ENCODE data around the gene PDE4C.

The PDE4C gene

DNA sequence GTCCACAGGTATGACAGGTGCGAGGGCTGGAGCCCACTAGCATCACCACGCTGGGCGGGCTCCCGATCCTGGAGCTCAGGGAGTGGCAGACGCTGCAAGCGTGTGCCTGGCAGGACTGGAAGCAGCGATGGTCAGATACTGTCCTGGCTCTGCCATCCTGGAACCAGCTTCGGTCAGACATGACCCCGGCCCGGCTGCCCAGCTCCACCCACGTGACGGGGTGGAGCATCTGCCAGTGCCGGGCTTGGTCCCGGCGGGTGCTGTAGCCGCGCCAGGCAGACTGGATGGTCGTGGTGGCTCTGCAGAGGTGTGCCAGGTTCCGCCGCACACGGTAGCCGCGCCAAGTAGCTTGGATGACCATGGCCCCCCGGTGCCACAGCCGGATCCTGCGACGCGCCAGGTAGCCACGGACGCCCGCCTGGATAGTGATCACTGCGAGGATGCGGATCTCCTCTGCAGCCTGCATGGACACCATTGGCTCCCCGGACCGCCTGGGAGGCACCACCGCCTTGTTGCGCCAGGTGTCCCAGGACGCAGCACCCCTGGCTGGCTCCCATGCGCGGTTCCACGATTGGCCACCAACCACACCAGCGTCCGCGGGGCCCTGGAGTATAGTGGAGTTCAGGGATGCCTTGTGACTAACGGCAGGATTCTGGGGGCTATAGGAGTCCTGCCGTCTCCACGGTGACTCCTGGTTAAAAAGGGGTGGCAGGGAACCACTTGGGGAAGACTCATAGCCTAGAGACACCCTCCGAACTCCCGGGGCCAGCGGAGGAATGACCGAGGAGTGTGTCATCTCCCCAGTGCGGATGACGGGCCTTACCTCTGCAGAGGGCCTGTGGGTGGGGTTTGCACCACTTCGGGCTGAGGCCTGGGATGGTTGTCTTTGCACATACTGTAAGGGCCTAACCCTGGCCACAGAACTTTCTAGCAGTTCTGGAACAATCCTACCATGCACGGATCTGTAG lies 31.5 kb upstream of the PDE4C start:
- FAIRE-seq (no peak), DNase-seq (ENCODE audit: extremely low spot score, insufficient read length, low read depth) (no peak)

DNA sequence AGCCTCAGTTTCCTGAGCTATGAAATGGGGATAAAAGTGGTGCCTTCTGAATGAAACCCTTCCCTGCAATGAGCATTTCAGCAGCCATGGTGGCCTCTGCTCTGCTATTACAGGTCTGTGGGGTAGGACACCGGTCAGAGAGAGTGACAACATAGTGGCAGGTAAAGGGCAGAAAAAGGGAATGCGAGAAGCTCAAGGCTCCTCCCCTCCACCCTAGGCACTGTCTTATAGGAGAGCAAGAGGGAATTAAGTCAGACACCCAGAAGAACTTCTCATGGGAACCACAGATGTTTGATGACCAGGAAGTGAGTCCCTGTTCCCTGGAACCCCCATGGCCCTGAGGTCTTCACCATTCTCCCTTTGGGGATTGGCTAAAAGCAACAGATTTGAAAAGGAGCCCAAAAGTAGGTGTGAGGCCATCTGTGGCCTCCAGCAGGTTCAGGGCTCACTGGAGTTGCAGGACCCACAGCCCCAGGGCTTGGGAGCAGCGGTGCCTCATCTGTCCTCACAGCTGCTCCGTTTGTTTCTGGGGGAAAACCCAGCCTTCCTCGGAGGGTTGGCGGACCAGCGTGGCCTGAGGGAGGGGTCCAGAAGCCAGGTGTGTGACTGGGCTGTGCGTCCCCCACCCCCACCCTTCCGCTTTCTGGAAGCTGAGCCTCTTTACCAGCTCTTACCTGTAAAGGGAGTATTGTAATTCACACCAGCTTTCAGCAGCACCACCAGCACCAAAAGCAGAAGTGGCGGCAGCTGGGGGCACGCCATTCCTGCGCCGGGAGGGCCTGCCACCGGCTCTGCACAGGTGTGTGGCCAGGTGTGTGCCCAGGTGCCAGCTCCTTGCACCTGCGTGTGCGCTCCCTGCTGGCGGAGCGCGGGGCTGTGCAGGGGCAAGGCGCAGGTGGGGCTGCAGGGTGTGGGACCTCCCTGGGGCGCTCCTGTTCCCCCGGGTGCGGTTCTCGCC lies 28.6 kb upstream of the PDE4C start:
- FAIRE-seq (no peak), DNase-seq (ENCODE audit: extremely low spot score, insufficient read length, low read depth) (no peak)

DNA sequence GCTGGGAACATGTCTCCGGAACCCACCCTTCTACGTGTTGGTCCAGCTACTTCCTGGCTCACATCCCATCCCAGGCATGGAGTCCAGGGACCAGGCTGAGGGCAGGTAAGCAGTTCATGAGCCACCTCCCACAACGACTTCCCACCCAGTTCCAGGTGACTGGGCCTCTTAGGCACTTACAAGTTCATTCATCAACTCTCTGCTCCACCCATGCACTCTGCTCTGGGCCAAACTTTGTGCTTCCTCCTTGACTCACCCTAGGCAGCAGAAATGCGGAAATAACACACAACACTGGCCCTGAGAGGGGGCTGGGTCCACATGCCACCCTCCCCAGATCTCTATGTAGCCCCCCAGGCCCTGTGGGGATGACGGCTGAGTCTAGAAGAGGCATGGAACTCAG lies 27.5 kb upstream of the PDE4C start:
- FAIRE-seq (no peak), DNase-seq (ENCODE audit: extremely low spot score, insufficient read length, low read depth) (no peak)

DNA sequence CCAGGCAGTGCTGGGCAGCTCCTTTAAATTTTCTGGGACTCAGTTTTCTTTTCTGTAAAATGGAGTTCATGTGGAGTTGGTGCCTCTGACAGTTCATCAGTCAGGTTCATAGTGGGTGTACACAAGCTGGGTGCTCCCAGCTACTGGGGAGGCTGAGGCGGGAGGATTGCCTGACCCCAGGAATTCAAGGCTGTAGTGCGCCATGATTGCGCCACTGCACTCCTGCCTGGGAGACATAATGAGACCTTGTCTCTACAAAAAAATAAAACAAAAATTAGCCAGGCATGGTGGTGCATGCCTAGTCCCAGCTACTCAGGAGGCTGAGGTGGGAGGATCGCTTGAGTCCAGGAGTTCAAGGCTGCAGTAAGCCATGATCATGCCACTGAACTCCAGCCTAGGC lies 26.9 kb upstream of the PDE4C start:
- DNase-seq (ENCODE audit: extremely low spot score, insufficient read length, low read depth) (no peak), FAIRE-seq (no peak)

DNA sequence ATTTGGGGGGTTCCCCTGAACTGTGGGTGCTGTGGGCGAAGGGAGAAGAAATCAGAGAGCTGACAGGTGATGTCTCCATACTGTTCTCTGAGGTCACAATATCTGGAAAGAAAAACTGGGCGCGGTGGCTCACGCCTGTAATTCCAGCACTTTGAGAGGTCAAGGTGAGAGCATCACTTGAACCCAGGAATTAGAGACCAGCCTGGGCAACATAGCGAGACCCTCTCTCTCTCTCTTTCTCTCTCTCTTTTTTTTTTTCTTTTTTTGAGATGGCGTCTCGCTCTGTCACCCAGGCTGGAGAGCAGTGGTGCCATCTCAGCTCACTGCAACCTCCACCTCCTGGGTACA lies 26.1 kb upstream of the PDE4C start:
- DNase-seq (ENCODE audit: extremely low spot score, insufficient read length, low read depth) (no peak), FAIRE-seq (no peak)

DNA sequence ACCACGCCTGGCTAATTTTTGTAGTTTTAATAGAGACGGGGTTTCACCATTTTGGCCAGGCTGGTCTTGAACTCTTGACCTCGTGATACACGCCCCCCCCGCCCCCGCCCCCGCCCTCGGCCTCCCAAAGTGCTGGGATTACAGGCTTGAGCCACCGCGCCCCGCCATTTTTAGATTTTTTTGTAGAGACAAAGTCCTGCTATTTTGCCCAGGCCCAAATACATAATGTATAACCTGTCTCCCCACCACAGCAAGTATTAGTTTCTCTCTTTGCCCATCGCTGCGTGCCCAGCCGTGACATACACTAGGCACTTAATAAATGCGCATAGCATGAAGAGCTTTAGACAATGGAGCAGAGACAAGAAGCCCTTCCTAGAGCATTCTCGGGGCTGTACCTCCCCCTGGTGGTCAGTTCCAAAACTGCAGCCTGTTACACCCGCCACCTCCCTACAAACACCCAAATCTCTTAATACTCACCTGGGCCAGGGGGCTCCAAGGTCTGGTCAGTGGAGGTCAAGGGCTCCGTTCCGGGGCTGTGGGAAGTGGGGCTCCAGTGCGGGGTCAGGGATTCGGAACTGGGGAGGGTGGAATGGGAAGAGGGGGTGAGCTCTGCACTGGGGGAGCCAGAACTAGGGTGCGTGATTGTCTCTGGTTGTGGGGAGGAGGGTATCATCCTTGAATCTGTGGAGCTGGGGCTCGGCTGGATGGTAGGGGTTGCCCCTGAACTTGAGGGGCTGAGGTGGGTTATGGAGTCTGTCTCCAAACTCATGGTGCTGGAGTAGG lies 25.5 kb upstream of the PDE4C start:
- FAIRE-seq (peak; percentile 87), DNase-seq (ENCODE audit: extremely low spot score, insufficient read length, low read depth) (peak; percentile 66)

DNA sequence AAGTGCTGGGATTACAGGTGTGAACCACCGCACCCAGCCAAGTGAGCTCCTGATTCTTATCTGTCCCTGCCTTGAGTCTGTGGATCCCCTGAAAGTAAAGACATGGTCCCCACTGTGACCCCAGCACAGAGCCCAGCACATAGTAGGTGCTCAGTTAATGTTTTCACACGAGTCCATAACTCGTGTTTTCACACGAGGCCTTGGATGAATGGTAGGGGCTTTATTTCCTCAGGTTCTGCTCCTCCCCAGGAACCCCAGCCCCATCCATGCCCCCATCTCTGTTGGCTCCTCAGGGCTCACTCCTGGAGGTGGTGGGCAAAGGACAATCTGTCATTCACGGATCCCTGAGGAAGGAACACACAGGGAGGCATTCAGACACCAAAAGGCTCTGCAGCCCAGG lies 23.6 kb upstream of the PDE4C start:
- FAIRE-seq (no peak), DNase-seq (ENCODE audit: extremely low spot score, insufficient read length, low read depth) (no peak)

DNA sequence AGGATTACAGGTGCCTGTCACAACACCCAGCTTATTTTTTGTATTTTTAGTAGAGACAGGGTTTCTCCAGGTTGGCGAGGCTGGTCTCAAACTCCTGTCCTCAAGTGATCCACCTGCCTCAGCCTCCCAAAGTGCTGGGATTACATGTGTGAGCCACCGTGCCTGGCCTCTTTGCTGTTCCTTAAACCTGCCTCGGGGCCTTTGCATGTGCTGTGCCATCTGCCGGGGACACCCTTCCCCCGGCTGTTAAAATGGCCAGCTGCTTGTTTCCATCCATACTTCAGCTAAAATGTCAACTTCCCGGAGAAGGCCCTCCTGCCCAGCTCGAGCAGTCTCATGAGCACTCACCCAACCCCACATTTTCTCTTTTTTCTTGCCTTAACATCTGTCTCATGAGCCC lies 19.1 kb upstream of the PDE4C start:
- no peak for FAIRE-seq
- no peak for DNase-seq (ENCODE audit: extremely low spot score, insufficient read length, low read depth)

DNA sequence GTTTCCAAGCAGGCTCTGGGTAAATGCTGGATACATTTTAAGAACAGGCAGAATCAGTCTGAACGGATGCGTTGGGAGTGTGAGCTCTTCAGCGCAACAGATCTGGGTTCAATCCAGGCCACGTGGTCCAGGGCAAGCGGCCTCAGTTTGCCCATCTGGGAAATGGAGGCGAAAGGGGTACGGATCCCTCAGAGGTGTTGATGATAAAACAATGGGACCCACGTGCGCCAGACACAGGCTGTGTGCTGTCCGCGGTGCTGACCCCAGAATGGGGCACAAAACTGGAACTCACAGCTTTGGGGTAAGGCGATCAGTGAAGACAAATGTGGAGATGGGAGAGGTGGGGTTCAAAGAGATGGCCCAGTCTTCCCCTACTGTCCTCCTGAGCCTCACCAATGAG lies 13.1 kb upstream of the PDE4C start:
- FAIRE-seq: no peak
- DNase-seq (ENCODE audit: extremely low spot score, insufficient read length, low read depth): no peak

DNA sequence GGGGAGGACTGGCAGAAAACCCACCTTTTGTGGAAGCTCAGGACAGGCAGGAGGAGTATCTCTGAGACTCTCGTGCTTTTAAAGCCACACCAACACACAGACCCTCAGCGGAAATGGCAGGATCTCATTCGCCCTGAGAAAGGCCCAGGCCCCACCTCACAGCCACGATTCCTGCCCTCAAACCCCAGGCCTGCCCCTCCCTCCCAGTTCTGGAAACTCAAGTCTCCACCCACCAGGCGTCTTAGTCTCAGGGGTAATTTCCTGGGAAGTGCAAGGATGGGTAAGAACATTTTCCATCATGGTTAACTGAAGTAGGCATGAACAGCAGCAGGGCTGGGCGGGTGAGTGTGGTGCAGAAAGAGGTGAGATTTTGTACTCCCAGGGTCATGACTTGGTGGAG lies 8.0 kb upstream of the PDE4C start:
- DNase-seq (ENCODE audit: extremely low spot score, insufficient read length, low read depth) (no peak), FAIRE-seq (no peak)

DNA sequence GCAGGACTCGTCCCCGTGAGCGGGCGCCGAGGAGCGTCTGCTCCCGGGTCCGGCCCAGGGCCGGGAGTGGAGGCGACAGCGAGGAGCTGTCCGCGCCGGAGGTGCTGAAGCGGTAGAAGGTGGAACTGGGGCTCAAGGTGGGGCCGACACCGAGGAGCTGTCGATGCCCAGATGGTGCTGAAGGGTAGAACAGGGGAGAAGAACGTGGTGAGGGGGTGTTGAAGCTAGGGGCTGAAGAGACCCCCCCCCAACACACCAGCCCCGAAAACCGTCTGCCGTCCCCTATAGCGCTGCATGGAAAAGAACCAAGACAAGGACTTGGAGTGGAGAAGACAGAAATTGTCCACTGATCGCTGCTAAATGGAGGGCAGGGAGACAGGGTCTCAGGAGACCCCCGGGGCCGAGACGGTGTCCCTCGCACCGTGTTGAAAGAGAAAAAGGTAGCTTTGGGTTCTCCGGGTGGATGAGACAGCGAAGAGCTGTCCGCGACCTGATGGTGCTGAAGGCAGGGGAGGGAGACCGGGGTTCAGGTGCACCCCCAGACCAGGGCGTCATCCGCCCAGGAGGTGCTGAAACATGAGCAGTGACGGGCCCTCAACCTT lies 7.1 kb upstream of the PDE4C start:
- FAIRE-seq: no peak
- DNase-seq (ENCODE audit: extremely low spot score, insufficient read length, low read depth): no peak

DNA sequence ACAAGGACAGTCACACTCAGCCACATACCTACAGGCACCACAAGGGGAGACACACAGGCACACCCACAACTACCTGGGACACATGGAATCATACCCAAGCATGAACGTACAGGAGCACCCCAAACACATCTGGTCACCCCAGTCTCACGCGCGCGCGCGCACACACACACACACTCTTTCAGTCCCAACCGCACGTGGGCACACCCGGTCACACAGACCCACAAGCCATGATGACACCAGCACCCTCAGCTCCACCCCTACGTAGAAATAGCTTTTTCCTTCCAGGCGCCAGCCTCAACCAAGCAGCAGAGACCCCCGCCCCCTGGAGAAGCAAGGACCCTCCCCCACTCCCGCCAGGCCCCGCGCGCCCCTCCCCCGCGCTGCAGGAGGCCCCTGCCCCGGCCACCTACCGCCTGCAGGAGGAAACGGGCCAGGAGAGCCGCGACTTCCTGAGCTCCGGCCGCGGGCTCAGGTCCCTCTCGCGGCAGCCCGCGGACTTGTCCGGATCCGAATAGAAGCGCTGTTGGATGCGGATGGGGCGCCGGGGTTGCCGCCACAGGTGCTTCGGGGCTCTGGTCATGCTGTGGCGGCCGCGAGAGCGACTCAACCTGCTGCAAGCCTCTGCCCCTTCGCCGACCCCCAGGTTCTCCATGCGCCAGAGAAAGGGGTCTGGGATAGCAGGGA lies 6.4 kb upstream of the PDE4C start:
- no peak for FAIRE-seq
- DNase-seq (ENCODE audit: extremely low spot score, insufficient read length, low read depth): no peak

DNA sequence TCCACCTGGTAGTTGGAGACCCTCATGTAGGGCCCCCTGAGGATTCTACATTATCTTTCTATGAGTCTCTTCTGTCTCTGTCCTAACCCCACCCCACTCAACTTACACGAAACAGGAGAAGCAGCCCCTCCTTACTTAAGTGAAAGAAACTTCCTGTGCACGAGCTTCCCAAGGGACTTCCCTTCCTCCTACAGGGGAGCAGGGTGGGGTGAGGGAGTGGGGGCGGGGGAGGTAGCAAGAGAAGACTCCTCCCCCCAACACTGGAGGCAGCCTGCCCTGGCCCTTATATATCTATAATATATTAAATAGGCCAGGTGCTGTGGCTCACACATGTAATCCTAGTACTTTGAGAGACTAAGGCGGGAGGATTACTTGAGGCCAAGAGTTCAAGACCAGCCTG lies 5.5 kb upstream of the PDE4C start:
- no peak for DNase-seq (ENCODE audit: extremely low spot score, insufficient read length, low read depth)
- FAIRE-seq: no peak

DNA sequence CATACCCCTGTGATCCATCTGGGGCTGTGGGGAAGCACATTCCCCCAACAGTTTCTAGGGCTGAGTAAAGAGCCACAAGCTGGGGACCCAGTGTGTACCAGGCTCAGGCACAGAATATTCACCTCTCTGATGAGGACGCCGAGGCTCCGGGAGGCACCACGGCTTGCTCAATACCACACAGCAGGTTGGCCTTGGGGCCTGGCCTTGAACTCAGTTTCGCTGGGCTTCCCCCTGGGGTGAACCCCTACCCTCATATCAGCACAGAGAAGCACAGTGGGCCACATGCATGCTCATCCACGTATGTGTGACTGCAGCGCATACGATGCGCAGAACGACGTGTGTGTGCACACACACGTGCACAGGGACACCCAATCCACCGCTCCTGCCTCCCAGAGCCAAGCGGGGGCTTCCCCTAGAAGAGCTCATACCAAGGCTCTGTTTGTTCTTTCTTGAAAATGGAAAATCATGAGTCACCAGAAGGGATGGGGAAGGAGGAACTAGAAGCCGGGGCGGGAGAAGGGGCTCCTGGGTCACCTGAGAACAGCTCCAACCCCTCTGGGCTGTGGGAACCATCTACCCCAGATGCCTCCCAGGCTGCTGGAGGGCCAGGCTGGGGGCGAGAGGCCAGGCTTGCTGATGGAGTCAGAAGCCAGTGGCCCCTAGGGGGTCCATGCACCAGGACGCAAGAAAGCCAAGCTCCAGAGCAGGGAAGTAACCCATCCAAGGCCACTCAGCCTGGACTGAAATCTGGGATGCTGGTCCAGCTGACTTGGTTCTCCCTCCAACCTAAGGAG lies 4.9 kb upstream of the PDE4C start:
- no peak for DNase-seq (ENCODE audit: extremely low spot score, insufficient read length, low read depth)

DNA sequence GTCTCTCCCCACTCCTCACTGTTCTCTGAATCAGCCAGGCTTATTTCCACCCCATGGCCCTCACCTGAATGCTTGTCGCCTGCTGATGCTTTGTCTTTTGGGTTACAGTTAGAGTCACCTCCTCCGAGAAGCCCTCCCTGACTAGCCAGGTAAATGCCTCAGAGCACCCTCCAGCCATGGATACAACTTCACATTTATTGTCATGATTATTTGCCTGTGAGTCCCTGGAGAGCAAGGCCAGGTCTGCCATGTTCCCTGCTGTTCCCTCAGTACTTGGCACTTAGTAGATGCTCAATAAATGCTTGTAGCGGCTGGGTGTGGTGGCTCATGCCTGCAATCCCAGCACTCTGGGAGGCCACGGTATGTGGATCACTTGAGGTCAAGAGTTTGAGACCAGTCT lies 3.7 kb upstream of the PDE4C start:
- DNase-seq (ENCODE audit: extremely low spot score, insufficient read length, low read depth) (no peak), FAIRE-seq (no peak)

More for the DNA sequence above, 4.9 kb upstream of the PDE4C start:
- no peak for FAIRE-seq

DNA sequence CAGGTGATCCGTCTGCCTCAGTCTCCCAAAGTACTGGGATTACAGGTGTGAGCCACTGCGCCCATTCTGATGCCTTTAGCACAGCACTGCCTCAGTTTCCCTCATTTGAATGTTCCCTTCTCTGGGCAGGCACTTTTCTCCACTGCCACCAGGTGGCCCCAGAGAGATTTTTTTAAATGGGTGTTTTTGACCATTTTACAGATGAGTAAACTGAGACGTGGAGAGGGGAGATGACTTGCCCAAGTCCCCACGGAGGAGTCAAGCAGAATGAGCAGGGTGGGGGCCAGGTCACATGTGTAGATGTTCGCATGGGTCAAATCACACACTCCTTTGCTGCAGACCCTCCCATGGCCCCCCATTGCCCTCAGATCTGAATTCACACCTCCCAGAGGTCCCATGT lies 3.2 kb upstream of the PDE4C start:
- DNase-seq (ENCODE audit: extremely low spot score, insufficient read length, low read depth): no peak
- FAIRE-seq: no peak

DNA sequence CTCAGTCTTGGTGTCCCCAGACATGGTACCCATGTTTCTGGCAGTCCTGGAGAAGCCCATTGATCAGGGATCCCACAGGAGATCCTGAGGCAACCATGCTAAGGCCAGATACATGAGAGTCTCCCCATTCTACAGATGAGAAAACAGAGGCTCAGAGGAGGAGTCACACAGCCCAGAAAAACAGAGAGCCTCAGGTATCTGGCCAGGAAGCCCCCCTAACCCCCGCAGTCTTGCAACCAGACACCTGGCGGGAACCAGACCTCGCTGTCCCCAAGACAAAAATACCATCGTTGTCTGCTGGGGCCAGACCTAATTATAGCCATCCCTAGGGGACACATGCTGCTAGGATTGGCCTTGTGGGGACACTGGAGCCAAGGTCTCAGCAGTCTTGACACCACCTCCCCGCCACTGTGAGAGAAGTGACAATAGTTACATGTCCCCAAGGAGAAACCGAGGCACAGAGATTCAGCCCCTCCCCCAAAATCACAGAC lies 1.6 kb upstream of the PDE4C start:
- no peak for FAIRE-seq

DNA sequence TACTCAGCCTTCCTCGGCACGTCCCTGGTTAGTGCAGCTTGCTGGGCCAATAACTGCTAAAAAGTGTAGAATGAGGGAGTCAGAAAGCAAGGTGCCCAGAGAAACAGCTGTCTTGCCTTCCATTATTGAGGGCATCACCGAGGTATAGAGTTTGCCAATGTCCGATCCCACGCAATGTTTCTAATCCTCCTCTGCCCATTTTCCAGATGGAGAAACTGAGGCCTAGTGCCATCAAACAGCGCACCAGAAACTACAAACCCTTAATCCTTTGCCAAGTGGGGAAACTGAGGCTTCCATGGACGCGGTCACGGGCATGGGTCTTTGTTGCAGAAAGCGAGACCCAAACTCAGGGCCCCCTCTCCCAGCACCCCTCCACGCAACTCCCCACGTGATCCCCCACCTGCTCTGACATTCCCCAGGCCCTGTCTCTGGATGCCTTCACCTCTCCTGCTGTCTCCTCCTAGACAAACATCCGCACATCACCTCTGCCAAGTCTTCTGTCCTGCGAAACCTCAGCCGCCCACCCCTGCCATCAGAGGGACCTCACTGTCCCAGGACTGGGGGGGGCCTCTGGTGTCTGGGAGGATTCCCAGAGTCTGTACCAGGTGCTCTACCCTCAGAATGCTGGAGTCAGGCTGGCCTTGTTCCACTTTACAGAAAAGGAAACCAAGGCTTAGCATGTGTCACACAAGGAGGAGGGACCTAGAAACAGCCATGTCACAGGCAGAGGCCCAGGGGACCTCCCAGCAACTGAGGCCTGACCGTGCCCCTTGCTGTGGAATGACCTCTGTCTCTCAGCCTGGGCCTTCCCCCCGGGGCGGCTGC lies 930 bp upstream of the PDE4C start:
- FAIRE-seq (no peak), DNase-seq (ENCODE audit: extremely low spot score, insufficient read length, low read depth) (no peak)

More for the DNA sequence above, 1.6 kb upstream of the PDE4C start:
- DNase-seq (ENCODE audit: extremely low spot score, insufficient read length, low read depth): no peak
